NCI-H82 treated with DMSO at 0.1 percent for 48 hours (cell line): ENCODE data around the gene DYNLL1.
"Not testable (repeated sequence)": the region's sequence is repeated elsewhere in the genome, so short reads cannot be mapped to it uniquely, and the experiment has no call there.

Source experiments
- DNase-seq: peaks from one replicate; lab custom pipeline; 2025; ENCODE audit not compliant: unreplicated experiment; lab: John Stamatoyannopoulos, UW

DYNLL1 gene

DNA sequence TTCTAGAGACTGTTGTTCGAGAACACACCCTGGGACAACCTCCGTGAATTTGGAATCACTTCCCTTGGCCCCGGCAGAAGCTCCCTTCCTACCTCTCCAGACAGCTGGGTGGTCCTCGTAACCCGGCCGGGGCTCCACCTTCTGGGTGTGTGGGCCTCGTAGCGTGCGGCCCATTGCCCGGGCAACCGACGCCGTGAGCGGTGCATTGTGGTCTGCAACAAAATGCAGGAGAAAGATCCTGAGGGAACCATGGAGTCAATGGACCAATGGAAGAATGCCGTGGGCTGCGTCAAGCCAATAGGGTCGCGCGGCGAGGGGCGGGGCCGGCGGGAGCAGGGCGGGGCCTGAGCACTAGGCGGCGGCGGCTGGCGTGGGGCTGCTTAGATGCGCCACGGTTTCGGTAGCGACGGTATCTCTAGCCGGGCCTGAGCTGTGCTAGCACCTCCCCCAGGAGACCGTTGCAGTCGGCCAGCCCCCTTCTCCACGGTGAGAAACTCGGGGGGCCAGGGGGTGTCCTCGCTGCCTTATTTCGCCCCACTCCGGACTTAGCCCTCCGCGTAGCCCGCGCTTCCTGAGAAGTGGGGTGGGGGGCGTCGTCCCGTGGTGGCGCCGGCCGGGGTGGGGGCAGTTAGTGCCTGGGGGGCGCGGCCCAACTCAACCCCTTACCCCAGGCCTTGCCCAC lies at the start of gene DYNLL1:
DYNLL1 (plus strand) TSS at position 383 of the 682 bp plus-strand sequence. CDS start 309 bp downstream, outside the sequence.
- DNase-seq, result peak; percentile 90

- DNase-seq, result not testable (repeated sequence)
These were observed 49.1 kb upstream of the DYNLL1 start for GRCh38 chr12:120446844-120447178.

DNA sequence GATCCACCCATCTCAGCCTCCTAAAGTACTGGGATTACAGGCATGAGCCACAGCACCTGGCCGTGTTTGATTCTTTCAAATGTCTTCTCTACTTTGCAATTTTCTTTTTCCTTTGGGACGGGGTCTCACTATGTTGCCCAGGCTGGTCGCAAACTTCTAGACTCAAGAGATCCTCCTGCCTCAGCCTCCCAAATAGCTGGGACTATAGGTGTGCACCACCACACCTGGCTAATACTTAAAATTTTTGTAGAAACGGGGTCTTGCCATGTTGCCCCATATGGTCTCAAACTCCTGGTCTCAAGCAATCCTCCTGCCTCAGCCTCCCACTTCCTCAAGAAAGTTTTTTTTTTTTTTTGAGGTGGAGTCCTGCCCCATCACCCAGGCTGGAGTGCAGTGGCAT lies 47.9 kb upstream of the DYNLL1 start:
- DNase-seq, result no peak

DNA sequence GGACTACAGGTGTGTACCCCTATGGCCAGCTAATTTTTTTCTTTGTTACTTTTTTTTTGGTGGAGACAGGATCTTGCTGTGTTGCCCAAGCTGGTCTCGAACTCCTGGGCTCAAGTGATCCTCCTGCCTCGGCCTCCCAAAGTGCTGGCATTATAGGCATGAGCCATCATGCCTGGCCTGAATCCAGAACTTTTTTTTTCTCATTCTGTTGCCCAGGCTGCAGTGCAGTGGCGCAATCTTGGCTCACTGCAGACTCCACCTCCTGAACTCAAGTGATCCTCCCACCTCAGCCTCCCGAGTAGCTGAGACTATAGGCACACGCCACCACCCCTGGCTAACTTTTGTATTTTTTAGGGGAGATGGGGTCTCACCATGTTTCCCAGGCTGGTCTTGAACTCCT lies 43.4 kb upstream of the DYNLL1 start:
- DNase-seq, result not testable (repeated sequence)

GRCh38 chr12:120453060-120453750 lies 42.7 kb upstream of the DYNLL1 start:
- no peak for DNase-seq

DNA sequence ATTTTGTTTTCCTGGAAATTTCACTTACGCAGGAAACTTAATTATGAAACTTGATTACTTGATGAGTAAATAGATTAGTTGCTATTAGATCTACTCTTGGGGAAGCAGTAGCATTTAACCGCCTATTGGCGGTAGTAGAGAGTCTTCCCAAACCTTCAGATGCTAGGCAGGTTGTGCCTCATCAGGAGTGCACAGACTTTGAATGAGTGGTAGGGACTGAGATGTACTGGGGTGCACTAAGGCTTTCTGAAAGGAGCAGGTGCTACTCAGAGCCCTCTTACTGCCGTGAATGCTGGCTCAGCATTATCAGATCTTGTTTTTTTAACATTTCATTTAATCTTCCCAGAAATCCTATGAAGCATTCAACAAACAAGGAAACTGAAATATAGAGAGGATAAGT lies 41.9 kb upstream of the DYNLL1 start:
- DNase-seq, result no peak

DNA sequence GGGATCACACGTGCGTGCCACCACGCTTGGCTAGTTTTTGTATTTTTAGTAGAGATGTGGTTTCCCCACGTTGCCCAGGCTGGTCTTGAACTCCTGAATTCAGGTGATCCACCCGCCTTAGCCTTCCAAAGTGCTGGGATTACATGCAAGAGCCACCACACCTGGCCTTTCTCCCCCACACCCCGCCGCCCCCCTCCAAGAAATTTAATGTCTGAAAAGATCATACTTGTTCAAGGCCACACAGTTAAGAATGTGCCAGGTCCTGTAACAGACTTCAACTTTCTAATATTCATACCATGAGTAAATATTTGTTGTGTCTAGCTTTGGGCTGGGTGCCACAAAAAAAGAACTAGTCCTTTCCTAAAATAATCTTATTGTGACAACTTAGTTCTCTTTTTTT lies 40.6 kb upstream of the DYNLL1 start:
- DNase-seq, result no peak

DNA sequence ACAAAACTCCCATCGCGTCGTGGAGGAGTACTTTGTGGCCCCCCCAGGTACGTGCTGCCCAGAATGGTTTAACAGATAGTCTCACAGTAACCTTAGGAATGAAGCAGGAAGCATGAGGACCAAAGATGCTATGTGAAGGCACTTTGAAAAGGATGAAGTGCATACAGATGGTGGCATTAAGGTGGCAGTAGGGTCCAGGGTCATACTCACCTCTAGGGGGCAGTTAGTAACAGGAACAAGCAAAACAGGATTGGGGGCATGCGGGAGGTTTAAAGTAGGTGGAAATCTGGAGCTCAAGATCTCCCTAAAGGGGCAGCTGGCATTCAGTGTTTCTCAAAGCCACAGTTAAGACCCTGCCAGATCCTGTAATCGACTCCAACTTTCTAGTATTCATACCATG lies 38.8 kb upstream of the DYNLL1 start:
- peak; percentile 12 for DNase-seq

GRCh38 chr12:120460157-120460556 lies 35.8 kb upstream of the DYNLL1 start:
- DNase-seq, result no peak

DNA sequence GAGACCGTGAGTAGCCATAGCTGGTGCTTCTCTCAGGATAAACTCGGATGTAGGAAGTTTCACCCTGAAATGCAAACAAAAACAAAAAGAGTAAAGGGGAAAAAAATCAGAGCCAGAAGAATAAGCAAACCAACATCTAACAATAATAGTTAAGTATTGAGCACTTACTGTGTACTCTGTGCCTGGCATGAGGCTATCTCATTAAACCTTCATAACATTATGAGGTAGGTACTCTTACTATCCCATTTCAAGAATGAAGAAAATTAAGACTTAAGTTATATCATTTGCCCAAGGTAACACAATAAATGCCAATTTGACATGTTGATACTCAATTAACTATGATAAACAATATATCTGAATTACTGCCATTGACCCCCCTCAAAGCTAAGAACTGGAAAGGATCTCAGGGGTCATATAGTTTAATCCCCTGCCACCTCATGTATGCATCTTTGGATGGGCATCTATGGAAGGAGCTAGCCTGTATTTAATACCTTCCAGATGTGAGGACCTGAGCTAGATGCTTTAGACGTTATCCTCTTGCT lies 33.7 kb upstream of the DYNLL1 start:
- DNase-seq, result no peak

GRCh38 chr12:120463712-120464111 lies 32.2 kb upstream of the DYNLL1 start:
- no peak for DNase-seq

DNA sequence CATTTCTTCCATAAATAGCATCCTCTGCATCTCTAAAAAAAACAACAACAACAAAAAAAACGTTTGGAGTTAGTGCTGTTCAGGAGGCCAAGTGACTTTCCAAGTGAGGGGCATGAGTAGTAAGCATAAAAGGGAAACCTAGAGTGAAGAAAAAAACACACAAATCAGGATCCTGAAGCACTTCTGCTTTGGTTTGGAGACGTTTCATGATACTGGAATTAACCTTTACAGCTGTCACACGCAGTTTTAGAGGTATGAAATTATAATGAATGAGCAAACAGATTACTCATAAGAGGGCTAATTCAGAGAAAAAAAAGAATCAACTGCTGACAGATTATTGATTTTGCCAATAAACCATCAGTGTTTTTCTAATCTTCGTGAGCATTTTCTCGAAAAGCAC lies 30.2 kb upstream of the DYNLL1 start:
- DNase-seq, result no peak

- DNase-seq, result peak; percentile 7
These were observed 29.2 kb upstream of the DYNLL1 start for GRCh38 chr12:120466560-120467315.

DNA sequence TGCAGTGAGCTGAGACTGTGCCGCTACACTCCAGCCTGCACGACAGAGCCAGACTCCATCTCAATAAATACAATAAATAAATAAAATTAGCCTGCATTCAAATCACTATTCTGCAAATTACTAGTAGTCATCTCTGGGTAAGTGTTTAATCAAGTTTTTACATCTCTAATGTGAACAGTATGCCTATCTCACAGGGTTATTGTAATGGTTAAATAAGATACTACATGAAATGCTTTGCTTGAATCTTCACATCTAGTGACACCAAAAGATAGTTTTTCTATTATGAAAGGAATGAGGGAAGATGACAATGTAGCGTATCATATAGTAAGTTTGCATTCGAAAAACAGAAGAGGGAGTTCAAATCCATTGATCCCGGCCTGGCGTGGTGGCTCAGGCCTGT lies 28.5 kb upstream of the DYNLL1 start:
- no peak for DNase-seq

DNA sequence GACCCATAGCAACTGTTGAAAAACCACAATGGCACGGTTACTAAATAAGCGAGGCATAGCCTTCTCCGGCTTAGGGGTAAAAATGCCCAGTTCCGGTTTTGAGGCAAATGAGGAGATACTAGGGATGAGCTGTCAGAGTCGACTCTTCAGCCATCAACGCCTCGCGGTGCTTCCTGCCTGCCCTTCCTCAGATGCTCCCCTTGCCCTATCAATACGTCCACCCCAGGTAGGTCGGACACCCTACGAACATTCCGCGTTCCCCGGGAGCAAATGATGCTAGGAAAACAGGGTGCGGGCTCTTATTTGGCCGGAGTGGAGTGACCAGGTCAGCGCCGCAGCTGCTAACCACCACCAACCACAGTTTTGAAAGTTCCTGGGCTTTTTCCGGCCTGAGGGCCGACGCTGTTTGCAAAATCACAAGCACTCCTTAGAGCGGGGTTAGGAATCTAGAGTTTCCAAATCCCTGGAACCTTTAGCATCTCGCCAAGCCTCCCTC lies 27.5 kb upstream of the DYNLL1 start:
- DNase-seq, result no peak

DNA sequence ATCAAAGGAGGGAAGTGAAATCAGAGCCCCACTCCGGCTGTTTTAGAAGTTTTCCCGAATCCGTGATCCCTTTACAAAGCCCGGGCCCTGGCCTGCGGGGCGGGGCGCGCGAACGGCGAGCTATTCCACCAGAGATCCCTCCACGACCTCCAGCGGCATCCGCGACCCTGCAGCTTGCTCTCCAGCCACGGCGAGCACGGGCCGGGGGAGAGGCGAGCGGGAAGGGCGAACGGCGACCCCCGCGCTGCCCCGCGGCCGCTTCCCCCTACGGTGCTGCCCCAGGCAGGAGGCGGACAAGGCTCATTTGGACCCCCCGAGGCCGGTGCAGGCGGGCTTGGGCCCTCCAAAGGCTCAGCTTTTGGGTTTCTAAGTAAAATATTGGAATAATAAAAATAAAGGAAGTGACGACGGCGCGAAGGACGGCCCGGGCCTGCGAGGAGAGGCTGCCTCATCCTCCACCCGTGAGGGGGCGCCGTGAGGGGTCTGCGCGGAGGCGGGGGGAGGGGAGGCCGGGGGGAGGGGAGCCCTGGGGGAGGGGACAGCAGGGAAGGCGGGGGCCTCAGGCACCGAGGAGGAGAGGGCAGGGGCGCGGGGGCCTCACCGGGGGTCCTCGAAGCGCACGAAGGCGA lies 27.0 kb upstream of the DYNLL1 start:
- DNase-seq, result no peak

DNA sequence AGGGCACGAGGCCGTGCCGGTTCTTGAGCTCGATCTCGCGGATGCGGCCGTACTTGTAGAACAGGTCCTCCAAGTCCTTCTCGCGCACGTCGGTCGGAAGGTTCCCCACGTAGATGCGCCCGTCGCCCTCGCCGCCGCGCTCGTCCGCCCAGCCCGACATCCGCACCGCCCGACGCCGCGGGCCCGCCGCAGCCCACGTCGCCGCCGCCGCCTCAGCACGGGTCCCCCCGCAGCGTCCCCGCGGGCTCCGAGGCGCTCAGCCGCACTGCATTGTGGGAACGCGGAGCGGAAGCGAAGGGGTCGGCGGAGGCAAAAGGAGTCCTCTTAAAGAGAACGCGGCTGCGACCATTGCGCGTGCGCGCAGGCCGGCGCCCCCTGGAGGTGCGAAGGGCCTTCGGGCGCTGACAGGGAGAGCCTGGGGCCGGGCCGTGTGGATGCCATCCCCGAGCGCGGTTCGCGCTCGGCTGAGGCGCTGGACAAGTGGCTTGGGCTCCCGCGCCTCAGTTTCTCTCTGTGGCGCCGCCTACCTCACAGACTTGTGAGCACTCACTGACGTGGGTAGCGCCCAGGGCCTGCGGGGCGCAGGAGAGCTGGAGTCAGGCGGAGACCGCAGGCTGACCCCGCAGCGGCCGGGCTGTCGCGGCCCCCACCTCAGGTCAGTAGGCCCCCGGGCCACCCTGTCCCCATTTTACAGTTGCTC lies 26.3 kb upstream of the DYNLL1 start, which contains the start of gene SRSF9:
SRSF9 (minus strand) TSS at position 299 of the 700 bp plus-strand sequence; CDS start at position 160, 139 bp downstream.
- DNase-seq, result peak; percentile 83

- DNase-seq, result no peak
These were observed 25.6 kb upstream of the DYNLL1 start for GRCh38 chr12:120470150-120470784.

- DNase-seq, result no peak
These were observed 23.4 kb upstream of the DYNLL1 start for GRCh38 chr12:120472521-120472920.
